K562 (cell line): Measurements from ENCODE around the gene DCAF17. TPM values are rescaled to one million over a fixed set of nuclear protein-coding genes. Genes with fewer than 3 reads are reported as not detected.

Experiments used
- BRD4 ChIP-seq: fragments of 200-600 bp; sonication (generic); IDR thresholded peaks from 2 replicates; pipeline ENCODE4 v1.6.1; 2017; ENCODE audit warnings: inconsistent platforms
- CCNT2 ChIP-seq: IDR thresholded peaks from 2 replicates; pipeline ENCODE4 v1.6.1; 2011; ENCODE audit warnings: borderline replicate concordance, low read depth, mild to moderate bottlenecking, moderate library complexity, mixed read lengths, low read length; ENCODE audit not compliant: insufficient read length; ENCODE audit errors: extremely low read depth
- FOXA1 ChIP-seq: fragments of 450-650 bp; IDR thresholded peaks from 2 replicates; pipeline ENCODE4 v1.6.1; 2016; ENCODE audit warnings: mild to moderate bottlenecking, borderline replicate concordance
- GTF2F1 ChIP-seq: IDR thresholded peaks from 2 replicates; pipeline ENCODE4 v1.6.1; 2011; ENCODE audit warnings: low read depth, low read length, improper control_type of control experiment
- KHSRP ChIP-seq: fragments of 450-650 bp; IDR thresholded peaks from 2 replicates; pipeline ENCODE4 v1.6.1; 2017
- MBD2 ChIP-seq: sonication (generic); IDR thresholded peaks from 2 replicates; pipeline ENCODE4 v1.6.1; 2016; ENCODE audit warnings: low read depth, borderline replicate concordance
- MCM5 ChIP-seq: fragments of 450-650 bp; IDR thresholded peaks from 2 replicates; pipeline ENCODE4 v1.6.1; 2016; ENCODE audit warnings: low read depth
- PHF21A ChIP-seq: fragments of 450-650 bp; IDR thresholded peaks from 2 replicates; pipeline ENCODE4 v1.6.1; 2017; ENCODE audit warnings: low read depth, borderline replicate concordance
- RFX5 ChIP-seq: IDR thresholded peaks from 2 replicates; pipeline ENCODE4 v1.6.1; 2011; ENCODE audit warnings: low read depth, mild to moderate bottlenecking, improper control_type of control experiment, low read length
- SETDB1 ChIP-seq: IDR thresholded peaks from one replicate; pipeline ENCODE4 v1.6.1; 2012; ENCODE audit warnings: low read length, control low read depth, inconsistent platforms
- SIN3B ChIP-seq: fragments of 450-650 bp; IDR thresholded peaks from 2 replicates; pipeline ENCODE4 v1.6.1; 2017; ENCODE audit warnings: low read depth, mild to moderate bottlenecking, moderate library complexity
- SMARCB1 ChIP-seq: IDR thresholded peaks from 2 replicates; pipeline ENCODE4 v1.6.1; 2011; ENCODE audit warnings: improper control_type of control experiment, low read depth; ENCODE audit not compliant: insufficient read length
- STAT5B ChIP-seq: fragments of 250-450 bp; sonication (Bioruptor Pico); IDR thresholded peaks from 2 replicates; pipeline ENCODE4 v1.8.0; 2021; ENCODE audit warnings: mild to moderate bottlenecking, inconsistent platforms
- TBL1XR1 ChIP-seq, 2 experiments: IDR thresholded peaks; 2 replicates each; pipeline ENCODE4 v1.6.1; 2012; ENCODE audit warnings: improper control_type of control experiment in 2 of 2, low read length in 2 of 2, mild to moderate bottlenecking in 1 of 2
- ZNF263 ChIP-seq: sonication (generic); formaldehyde crosslinking; IDR thresholded peaks from 2 replicates; pipeline ENCODE4 v1.8.0; 2022; ENCODE audit warnings: mild to moderate bottlenecking, missing genetic modification reagents, borderline replicate concordance
- ZNF282 ChIP-seq: sonication (generic); formaldehyde crosslinking; IDR thresholded peaks from 2 replicates; pipeline ENCODE4 v1.8.1; 2023; ENCODE audit warnings: missing genetic modification reagents
- ZNF589 ChIP-seq: fragments of 200-800 bp; sonication (Bioruptor generic); IDR thresholded peaks from 2 replicates; pipeline ENCODE4 v1.6.1; 2016; ENCODE audit warnings: low read depth, missing genetic modification characterization, missing compliant biosample characterization
- ZNF780A ChIP-seq: fragments of 250-450 bp; sonication (Bioruptor Pico); IDR thresholded peaks from 2 replicates; pipeline ENCODE4 v1.5.0; 2021; ENCODE audit warnings: mild to moderate bottlenecking
- ZNF785 ChIP-seq: fragments of 250-450 bp; sonication (Bioruptor Pico); IDR thresholded peaks from 2 replicates; pipeline ENCODE4 v1.4.0; 2020; ENCODE audit warnings: mild to moderate bottlenecking
- polyA plus RNA-seq, 8 experiments: library from polyadenylated mRNA; depleted of rRNA in 4 of 8; stranded (reverse) in 5 of 8; unstranded in 3 of 8; fragments of >200 nt; fragmentation: Nextera tagmentation in 2 of 8; fragmentation: Illumina TruSeq in 1 of 8; extraction: Ambion mirVana in 2 of 8; extraction: Trizol in 1 of 8; gene quantifications; 2 replicates each; pipeline versions ENCODE4 v1.2.1 to v1.2.3, GENCODE V29; 2011 to 2014; ENCODE audit warnings: inconsistent platforms in 1 of 8, missing spikeins in 1 of 8
- total RNA-seq, 7 experiments: library from RNA; depleted of rRNA in 6 of 7; stranded (reverse); fragments of >200 nt in 6 of 7; fragmentation: Illumina TruSeq in 2 of 7; extraction: Trizol in 2 of 7; gene quantifications; 2 replicates each; pipeline versions ENCODE4 v1.2.1 to v1.2.3, GENCODE V29; 2011 to 2021; ENCODE audit warnings: low replicate concordance in 1 of 7
- TF ChIP-seq, protein P1 (sequence below): fragments of 450-650 bp; formaldehyde crosslinking; conservative IDR thresholded peaks from 2 replicates; pipeline ENCODE4 v1.4.0; 2022; ENCODE audit warnings: mild to moderate bottlenecking, missing genetic modification characterization
- TF ChIP-seq, protein P2 (sequence below): fragments of 450-650 bp; conservative IDR thresholded peaks from 2 replicates; pipeline ENCODE4 v1.6.1; 2016; ENCODE audit warnings: missing genetic modification characterization, low read depth, mild to moderate bottlenecking, control low read depth, missing compliant biosample characterization
- TF ChIP-seq, protein P3 (sequence below): sonication (generic); formaldehyde crosslinking; IDR thresholded peaks from 2 replicates; pipeline ENCODE4 v1.9.0; 2022; ENCODE audit warnings: mild to moderate bottlenecking, missing genetic modification reagents
- TF ChIP-seq, protein P4 (sequence below): fragments of 250-450 bp; sonication (Bioruptor Pico); IDR thresholded peaks from 2 replicates; pipeline ENCODE4 v1.8.0; 2022; ENCODE audit warnings: inconsistent platforms

The DCAF17 gene
- total and polyA plus RNA-seq, 9 of the 15 experiments (the other 6 are each of a cell fraction or from before 2014, with no cell fraction given), result 10.0 to 38.5 (median 27.1) TPM

DNA sequence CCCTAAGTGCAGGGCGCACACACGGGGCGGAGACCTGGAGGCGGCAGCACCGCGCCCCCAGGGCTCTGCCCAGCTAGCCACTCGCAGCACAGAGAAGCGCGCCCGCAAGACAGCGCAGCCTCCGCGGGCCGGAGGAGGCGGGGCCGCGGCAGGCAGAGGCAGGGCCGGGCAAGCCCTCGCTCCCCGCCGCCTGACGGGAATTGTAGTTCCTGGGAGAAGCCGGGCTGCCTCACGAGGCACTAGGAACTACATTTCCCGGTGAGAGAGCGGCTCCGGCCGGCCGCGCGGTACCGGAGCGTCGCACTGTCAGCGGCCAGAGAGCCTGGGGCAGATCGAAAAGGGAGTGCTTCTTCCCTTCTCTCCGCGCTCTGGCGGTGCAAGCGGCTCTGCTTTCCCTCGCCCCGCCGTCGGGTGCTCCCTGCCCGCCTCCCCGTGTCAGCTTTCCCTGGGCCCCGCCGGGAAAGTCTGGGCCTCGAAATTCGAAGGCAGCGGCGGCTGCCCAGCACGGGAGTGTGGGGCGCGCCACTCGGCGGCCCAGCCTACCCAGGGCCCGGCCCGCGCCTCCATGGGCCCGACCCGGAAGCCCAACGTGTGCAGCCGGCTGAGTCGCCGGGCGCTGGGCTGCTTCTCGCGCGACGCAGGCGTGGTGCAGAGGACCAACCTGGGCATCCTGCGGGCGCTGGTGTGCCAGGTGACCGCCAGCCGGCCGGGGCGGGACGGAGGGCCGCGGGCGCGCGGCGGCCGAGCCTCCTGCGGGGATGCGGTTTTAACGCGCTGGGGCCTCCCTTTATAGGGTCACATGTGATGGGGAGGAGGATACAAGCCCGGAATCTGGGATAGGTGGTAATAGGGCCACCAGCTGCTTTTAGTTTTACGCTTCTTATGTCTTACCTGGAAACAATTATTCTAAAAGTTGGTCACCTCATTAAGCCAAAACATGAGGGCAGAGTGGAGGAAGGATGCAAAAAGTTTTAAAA, at the start of gene DCAF17 (continued):
- TF ChIP-seq CCNT2 (peak; percentile 92), ZNF589 (CRISPR knock-in tag) (peak; percentile 86), ZNF282 (CRISPR knock-in tag) (no peak), FOXA1 (no peak), ZNF263 (peak; percentile 76), GTF2F1 (0 out of 2 replicates have a peak, but pooled peaks have one; percentile 41), TBL1XR1 (IDR thresholded peaks at IDR 0.05; ENCODE audit: low read length in 2 of 2) (peak in 1 of 2 experiments; percentile 52; a peak in 1 of 4 replicates), MBD2 (peak; percentile 48), ZNF780A (CRISPR knock-in tag) (no peak), STAT5B (no peak), RFX5 (no peak), SIN3B (0 out of 2 replicates have a peak, but pooled peaks have one; percentile 59), SETDB1 (no peak), ZNF785 (CRISPR knock-in tag) (no peak), BRD4 (peak; percentile 69; the same call in 1 of the 2 replicates), SMARCB1 (no peak), KHSRP (no peak), PHF21A (no peak), MCM5 (no peak)
- TF ChIP-seq, protein P1, sequence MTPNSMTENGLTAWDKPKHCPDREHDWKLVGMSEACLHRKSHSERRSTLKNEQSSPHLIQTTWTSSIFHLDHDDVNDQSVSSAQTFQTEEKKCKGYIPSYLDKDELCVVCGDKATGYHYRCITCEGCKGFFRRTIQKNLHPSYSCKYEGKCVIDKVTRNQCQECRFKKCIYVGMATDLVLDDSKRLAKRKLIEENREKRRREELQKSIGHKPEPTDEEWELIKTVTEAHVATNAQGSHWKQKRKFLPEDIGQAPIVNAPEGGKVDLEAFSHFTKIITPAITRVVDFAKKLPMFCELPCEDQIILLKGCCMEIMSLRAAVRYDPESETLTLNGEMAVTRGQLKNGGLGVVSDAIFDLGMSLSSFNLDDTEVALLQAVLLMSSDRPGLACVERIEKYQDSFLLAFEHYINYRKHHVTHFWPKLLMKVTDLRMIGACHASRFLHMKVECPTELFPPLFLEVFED (CRISPR knock-in tag), result 0 out of 2 replicates have a peak, but pooled peaks have one; percentile 68
- TF ChIP-seq, protein P2, sequence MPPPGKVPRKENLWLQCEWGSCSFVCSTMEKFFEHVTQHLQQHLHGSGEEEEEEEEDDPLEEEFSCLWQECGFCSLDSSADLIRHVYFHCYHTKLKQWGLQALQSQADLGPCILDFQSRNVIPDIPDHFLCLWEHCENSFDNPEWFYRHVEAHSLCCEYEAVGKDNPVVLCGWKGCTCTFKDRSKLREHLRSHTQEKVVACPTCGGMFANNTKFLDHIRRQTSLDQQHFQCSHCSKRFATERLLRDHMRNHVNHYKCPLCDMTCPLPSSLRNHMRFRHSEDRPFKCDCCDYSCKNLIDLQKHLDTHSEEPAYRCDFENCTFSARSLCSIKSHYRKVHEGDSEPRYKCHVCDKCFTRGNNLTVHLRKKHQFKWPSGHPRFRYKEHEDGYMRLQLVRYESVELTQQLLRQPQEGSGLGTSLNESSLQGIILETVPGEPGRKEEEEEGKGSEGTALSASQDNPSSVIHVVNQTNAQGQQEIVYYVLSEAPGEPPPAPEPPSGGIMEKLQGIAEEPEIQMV (tag), result no peak
- TF ChIP-seq, protein P3, sequence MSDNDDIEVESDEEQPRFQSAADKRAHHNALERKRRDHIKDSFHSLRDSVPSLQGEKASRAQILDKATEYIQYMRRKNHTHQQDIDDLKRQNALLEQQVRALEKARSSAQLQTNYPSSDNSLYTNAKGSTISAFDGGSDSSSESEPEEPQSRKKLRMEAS (CRISPR knock-in tag), result peak; percentile 83
- TF ChIP-seq, protein P4, sequence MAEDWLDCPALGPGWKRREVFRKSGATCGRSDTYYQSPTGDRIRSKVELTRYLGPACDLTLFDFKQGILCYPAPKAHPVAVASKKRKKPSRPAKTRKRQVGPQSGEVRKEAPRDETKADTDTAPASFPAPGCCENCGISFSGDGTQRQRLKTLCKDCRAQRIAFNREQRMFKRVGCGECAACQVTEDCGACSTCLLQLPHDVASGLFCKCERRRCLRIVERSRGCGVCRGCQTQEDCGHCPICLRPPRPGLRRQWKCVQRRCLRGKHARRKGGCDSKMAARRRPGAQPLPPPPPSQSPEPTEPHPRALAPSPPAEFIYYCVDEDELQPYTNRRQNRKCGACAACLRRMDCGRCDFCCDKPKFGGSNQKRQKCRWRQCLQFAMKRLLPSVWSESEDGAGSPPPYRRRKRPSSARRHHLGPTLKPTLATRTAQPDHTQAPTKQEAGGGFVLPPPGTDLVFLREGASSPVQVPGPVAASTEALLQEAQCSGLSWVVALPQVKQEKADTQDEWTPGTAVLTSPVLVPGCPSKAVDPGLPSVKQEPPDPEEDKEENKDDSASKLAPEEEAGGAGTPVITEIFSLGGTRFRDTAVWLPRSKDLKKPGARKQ (CRISPR knock-in tag), result no peak
